ENCODE data around the gene RYR2.
A peak's percentile ranks its signal among the peaks of the same experiment; 100 is the strongest.

RYR2 gene

DNA sequence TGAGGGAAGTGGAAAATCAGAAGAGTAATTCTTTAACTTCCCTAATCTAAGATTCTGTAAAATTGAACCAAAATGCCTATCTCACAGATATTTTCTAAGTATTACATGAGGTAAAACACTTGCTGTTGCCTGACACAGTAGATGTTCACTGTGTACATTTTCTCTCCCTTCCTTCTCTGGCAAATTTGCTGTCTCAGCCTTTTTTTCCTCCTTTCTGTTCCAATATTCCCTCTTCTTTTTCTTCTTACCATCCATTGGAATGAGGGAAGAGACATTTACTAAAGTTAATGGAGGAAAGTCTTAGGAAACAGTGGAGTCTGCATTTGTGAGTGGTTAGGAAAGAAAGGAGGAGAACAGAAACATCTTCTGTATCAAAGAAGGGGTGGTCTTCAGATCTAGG lies 608.8 kb downstream of the RYR2 start:
- H3K4me3 ChIP-seq (ENCODE audit: low read length), result no peak overlapping the region
- DNase-seq (ENCODE audit: low read depth, low spot score), result no peak

DNA sequence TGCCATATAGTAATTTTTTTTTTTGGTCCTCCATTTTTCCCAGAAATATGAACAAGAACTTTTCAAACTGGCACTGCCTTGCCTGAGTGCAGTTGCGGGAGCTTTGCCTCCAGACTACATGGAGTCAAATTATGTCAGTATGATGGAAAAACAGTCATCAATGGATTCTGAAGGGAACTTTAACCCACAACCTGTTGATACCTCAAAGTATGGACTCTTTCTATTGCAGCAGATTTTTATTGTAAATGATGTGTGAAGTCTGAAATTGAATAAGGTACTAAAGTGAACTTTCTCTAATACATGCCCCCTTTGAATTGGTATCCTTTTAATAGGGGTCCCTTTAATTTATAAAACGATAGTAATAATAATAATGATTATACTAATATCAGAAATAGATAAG lies 613.8 kb downstream of the RYR2 start:
- no peak overlapping the region for H3K4me3 ChIP-seq (ENCODE audit: low read length)
- DNase-seq (ENCODE audit: low read depth, low spot score), result no peak

DNA sequence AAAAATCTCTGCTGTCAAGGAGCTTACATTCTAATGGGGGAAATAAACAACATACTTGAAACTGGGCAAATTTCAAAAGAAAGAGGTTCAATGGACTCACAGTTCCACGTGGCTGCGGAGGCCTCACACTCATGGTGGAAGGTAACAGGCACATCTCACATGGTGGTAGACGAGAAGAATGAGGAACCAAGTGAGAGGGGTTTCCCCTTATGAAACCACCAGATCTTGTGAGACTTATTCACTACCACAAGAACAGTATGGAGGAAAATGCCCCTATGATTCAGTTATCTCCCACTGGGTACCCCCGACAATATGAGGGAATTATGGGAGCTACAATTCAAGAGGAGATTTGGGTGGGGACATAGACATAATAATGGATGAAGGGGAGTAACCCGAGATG lies 622.4 kb downstream of the RYR2 start:
- H3K4me3 ChIP-seq (ENCODE audit: low read length), result no peak overlapping the region
- no peak for DNase-seq (ENCODE audit: low read depth, low spot score)

DNA sequence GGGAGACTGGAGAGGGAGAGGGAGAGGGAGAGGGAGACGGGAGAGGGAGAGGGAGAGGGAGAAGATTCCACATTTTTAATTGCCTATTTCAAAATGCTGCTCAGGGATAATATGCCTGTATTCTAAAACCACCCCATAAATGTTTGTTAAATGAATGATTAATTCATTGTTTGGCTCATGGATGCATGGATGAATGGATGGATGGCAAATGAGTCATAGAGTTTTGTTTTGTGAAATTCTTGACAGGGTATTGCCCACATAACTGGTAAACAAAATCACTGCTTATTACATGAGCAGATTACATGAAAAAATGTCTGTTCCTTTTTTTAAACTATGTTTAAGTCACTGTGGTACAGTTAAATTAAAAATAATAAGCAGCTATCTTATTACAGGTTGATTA lies 628.3 kb downstream of the RYR2 start:
- no peak for DNase-seq (ENCODE audit: low read depth, low spot score)
- H3K4me3 ChIP-seq (ENCODE audit: low read length), result no peak overlapping the region

DNA sequence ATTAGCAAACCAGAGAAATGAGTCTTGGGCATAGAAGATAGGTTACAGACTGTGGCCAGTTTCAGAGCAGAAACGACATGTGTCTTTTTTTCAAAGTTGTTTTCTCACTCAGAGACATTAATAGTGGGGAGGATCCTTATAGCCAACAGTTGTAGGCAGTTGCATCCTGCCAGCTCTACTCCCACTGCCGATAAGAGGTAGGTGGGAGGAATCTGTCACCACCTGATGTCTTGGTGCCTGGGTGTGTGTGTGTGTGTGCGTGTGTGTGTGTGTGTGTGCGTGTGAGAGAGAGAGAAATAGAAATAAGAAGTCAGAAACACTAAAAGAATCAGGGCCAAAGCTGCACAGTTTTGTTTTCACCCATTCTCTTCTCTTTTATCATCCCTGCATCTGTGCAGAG lies 629.3 kb downstream of the RYR2 start:
- no peak overlapping the region for H3K4me3 ChIP-seq (ENCODE audit: low read length)
- no peak for DNase-seq (ENCODE audit: low read depth, low spot score)

DNA sequence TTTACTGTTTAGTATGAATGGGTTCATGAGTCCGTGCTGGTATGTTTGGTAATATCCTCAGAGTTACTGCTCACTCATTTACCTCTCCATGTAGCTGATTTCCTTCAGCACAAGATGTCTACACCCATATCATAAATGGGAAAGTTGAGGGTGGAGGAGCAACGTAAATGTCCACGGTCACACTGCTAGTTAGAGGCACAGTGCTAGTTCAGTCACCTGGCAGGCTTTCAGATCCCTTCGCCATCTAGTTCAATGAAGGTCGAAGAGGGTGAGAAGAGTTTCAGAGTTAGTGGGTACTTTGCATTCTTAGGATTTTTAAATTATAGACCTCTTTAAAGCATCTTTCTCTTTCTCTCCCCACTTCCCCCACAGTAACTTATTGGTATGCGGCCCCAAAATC lies 630.0 kb downstream of the RYR2 start:
- H3K4me3 ChIP-seq (ENCODE audit: low read length), result no peak overlapping the region
- DNase-seq (ENCODE audit: low read depth, low spot score), result no peak

DNA sequence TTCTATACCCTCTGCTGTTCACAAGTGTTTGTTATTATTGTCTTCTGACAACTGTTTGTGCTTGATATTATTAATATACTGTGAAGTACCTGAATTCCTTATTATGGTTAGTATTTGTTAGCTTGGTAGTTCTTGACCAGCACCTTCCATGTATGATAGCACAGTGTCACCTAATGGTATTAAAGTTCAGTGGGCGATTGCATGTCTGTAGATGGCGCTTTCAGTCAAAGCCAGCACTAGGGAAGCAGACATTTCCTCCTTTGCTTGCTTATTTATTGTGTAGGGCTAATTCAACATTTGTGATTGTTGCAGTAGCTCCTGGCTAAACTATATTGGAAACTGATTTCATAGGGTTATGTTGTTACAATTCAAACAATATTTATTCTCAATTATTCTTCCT lies 630.8 kb downstream of the RYR2 start:
- no peak overlapping the region for H3K4me3 ChIP-seq (ENCODE audit: low read length)
- DNase-seq (ENCODE audit: low read depth, low spot score), result peak; percentile 7

DNA sequence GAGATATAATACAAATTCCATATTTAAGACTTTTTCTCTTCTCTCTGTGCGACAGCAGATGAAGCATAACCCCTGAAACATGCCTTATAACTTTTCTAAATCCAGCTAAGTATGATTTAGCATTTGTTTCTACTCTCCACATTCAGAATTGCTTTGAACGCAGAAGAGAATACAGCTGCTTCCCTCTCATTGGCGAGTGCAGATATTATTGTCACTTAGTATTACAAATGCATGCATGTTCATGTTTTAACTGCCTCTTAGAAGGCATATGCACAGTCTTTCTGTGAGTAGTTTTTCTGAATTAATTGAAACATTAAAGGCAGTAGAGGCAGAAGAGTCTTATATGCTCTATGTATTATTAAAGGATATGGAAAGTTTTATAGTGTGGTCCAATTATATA lies 631.6 kb downstream of the RYR2 start:
- DNase-seq (ENCODE audit: low read depth, low spot score), result no peak
- no peak overlapping the region for H3K4me3 ChIP-seq (ENCODE audit: low read length)

DNA sequence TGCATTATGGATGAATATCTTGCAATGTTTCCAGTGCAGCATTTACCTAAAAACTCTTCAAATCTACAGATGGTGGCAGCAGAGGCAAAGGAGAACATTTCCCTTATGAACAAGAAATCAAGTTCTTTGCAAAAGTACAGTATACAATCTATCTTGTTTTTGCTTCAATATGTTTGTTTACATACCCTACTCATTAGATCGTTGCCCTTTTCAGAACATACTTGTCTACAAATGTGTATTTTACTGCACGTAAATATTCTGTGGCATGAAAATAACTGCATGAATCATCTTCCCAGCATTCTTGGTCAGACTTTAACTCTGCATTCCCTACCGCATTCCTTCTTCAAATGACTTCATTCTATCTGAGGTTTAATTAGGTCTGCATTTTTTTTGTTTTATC lies 636.0 kb downstream of the RYR2 start:
- no peak overlapping the region for H3K4me3 ChIP-seq (ENCODE audit: low read length)
- no peak for DNase-seq (ENCODE audit: low read depth, low spot score)

DNA sequence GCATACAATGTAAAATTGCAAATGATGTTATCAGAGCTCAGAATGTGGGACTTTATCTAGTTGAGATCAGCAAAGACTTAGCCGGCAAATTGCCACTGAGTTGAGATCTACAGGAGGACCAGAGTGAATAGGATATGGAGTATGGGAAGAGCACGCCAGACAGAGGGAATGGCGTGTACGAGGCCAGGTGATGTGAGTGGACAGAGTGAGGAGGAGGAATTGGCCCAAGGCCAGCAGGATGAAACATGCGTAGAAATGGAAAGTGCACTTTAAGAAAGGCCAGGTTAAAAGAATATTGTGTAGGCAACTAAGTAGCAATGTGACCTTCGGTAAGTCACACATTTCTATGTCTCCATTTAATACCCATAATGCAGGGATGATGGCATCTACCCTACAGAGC lies 637.7 kb downstream of the RYR2 start:
- no peak for DNase-seq (ENCODE audit: low read depth, low spot score)
- no peak overlapping the region for H3K4me3 ChIP-seq (ENCODE audit: low read length)

DNA sequence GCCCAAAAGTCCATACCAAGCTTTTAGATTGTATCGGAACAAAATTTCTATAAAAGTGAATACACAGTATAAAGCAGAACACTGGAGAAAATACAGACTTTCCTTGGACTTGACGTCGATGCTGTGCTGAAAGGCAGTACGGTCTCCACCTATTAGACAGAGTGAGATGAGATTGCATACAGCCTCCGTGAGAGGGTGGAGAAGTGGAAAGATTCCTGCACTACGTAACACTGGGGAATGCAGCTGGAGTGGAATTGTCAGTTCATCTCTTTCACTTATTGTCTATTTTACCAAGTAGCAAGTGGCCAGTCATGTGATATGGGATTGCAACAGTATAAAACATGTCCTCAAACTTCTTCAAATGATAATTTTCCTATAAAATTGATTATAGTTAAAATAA lies 639.2 kb downstream of the RYR2 start:
- no peak for DNase-seq (ENCODE audit: low read depth, low spot score)
- H3K4me3 ChIP-seq (ENCODE audit: low read length), result no peak overlapping the region

DNA sequence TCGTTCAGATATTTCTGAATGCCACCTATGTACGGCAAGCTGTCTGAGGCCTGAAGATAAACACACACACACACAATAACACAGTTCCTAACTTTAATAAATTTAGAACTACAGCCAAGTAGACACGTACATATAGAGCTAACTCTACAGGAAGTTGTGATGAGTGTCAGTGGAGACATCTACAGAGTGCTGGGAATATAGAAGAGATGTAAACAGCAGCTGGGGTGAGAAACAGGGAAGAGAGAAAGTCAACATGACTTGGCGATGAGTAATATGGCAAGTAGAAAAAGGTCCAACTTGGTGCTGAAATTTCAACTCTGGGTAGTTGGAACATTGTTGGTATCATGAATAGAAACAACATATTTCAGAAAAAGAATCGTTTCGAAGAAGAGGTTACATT lies 642.3 kb downstream of the RYR2 start:
- DNase-seq (ENCODE audit: low read depth, low spot score), result no peak

DNA sequence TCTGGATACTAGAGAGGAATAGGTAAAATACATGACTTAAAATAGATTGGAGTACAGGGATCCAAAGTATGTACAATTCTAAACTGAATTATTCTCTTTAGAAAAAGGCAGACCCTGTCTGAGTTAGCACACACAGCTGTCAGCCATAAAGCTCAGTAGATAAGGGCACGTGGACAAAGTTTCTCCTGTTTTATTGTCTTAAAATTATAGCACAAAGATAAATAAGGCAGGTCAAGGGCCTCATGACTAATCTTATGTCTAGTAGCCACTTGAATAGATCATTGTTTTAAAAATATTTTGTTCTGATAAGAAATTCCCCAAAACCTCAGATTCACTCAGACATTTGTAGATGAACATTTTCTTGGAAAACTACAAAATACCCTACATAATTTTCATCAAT lies 643.6 kb downstream of the RYR2 start:
- DNase-seq (ENCODE audit: low read depth, low spot score), result no peak

More for the DNA sequence above, 642.3 kb downstream of the RYR2 start:
- H3K4me3 ChIP-seq (ENCODE audit: low read length), result no peak overlapping the region

DNA sequence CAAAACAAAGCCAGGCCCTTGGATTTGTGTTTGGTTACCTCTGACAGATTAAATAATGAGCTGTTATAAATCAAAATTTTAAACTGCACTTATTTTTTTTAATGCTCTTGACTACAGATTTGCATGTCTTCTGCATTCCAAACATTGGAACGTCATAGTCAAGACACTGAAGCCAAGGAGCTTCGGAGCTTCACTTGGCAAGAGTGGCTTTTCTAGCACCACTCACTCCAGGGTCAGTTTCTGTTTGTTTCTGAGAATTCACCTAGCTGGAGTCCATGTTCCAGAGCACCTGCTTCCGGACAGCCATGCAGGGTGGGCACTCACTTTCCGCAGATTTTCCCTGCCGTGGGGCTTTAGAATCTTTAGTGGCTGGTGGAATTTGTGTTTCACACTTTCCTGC lies 645.8 kb downstream of the RYR2 start:
- H3K4me3 ChIP-seq (ENCODE audit: low read length), result no peak overlapping the region

More for the DNA sequence above, 643.6 kb downstream of the RYR2 start:
- no peak overlapping the region for H3K4me3 ChIP-seq (ENCODE audit: low read length)

DNA sequence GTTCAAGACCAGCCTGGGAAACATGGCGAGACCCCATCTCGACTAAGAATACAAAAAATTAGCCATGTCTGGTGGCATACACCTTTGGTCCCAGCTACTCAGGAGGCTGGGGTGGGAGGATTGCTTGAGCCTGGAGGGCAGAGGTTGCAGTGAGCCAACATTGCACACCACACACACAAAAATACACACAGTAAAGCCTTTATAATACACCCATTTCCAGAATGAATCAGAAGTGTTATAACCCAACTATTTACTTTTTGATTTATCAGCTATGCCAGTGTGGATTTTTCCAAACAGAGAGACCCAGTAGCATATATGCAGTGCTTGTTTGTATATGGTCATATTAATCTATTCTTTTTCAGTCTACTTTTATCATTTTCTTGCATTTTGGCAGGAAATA lies 648.7 kb downstream of the RYR2 start:
- no peak for DNase-seq (ENCODE audit: low read depth, low spot score)
- no peak overlapping the region for H3K4me3 ChIP-seq (ENCODE audit: low read length)

More for the DNA sequence above, 645.8 kb downstream of the RYR2 start:
- no peak for DNase-seq (ENCODE audit: low read depth, low spot score)

DNA sequence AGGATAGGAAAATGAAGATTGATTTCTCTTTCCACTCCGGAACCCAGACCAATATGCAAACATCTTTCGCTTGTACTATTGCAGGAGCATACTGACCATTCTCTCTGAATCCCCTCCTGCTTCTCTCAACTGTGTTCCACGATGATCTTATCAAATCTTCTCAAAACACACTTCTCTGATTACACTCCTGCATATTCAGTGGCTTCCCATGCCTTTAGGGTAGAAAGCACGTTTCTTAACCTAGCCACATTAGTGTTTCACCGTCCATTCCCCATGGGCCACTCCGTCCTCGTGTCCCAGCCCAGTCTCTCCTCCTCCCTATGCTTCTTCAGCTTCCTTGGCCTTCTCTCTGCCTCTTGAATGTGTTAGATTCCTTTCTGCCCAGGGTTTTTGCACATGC lies 650.3 kb downstream of the RYR2 start:
- no peak for DNase-seq (ENCODE audit: low read depth, low spot score)
- H3K4me3 ChIP-seq (ENCODE audit: low read length), result no peak overlapping the region

DNA sequence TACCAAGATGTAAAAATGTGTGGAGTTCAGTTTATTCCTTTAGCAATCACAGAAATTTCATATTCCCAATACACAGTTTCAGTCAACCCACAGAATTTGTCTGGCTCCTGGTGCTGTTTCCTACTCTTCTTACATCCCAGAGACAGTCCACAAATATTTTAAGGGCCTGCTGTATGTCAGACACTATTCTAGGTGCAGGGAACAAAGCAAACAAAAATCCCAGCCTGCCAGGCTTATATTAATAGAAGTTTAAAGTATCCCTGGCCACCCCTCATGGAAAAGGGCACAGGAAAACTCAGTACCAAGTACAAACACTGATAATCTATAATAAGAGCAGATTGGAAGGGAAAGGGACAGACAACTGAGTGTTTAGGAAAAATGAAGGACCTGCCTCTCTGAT lies 653.9 kb downstream of the RYR2 start:
- H3K4me3 ChIP-seq (ENCODE audit: low read length), result no peak overlapping the region
- DNase-seq (ENCODE audit: low read depth, low spot score), result no peak

DNA sequence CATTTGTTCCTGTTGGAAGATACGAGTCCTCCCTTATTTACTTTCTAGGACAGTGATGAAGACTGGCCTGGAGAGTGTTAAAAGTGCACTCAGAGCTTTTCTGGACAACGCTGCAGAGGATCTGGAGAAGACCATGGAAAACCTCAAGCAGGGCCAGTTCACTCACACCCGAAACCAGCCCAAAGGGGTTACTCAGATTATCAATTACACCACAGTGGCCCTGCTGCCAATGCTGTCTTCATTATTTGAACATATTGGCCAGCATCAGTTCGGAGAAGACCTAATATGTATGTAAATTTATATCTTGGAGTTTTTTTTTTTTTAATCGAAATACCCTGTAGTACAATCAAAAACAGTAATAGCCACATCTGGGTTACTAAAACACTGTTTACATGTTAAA lies 658.2 kb downstream of the RYR2 start:
- no peak for DNase-seq (ENCODE audit: low read depth, low spot score)
- H3K4me3 ChIP-seq (ENCODE audit: low read length), result no peak overlapping the region

DNA sequence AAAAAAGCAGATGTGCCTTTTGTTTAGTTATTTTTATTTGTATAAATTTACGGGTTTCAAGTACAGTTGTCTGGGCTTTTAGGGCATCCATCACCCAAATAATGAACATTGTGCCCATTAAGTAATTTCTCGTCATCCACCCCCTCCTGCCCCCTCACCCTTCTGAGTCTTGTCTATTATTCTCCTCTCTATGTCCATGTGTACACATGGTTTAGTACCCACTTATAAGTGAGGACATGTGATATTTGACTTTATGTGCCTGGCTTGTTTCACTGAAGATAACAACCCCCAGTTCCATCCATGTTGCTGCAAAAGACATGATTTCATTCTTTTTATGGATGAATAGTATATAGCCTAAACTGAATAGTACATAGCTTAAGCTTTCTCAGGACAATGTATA lies 659.5 kb downstream of the RYR2 start:
- H3K4me3 ChIP-seq (ENCODE audit: low read length), result no peak overlapping the region
- DNase-seq (ENCODE audit: low read depth, low spot score), result no peak

DNA sequence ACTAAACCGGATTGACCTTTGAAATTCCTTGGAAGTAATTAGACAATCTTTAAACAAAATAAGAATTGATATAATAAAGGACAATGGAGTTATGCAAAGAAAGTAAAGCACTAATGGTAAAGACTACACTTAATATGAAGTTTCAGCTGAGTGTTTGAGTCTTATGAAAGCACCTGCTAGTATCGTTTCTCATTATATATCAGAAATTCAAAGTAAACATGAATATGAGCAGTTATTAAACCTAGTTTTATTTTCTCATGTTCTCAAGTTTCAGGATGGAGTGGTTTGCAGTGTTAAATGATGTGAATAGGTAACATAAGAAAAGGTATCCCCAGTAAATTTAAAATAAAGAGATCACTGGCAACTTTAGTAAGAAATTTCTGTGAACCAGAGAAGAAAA lies 660.2 kb downstream of the RYR2 start:
- no peak overlapping the region for H3K4me3 ChIP-seq (ENCODE audit: low read length)
- no peak for DNase-seq (ENCODE audit: low read depth, low spot score)

DNA sequence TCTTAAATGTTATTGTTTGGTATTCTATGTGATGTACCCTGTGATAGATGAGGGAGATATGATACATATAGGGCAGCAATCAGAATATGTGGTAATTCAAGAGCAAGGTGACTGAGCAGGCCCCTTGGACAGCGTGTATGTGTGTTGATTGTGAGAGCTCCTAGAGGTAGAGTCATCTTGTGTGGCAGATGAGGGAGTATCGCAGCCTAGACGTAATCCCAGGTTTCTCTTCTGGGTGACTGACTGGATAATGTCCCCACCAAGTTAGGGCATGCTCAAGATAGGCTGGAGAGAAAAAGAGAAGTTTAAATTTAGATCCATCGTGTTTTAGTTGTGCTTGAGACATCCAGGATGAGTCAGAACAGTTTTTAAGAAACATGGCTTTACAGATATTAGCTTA lies 663.5 kb downstream of the RYR2 start:
- no peak for DNase-seq (ENCODE audit: low read depth, low spot score)
- H3K4me3 ChIP-seq (ENCODE audit: low read length), result no peak overlapping the region

DNA sequence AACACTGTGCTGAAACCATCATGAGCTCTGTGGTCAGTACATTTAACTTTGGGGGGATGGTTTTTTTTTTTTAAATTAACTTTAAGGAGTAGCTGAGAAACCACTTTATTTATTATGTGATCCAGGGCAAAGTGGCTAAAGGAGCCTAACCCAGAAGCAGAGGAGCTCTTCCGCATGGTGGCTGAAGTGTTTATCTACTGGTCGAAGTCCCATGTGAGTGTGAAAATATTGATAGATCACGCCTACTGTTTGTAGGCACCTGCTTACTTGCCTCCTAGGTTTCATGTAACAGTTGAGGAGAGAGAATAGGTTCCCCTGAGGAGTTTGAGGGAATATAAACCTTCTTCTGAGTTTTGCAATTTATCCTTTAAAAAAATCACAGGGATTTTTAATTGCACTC lies 667.4 kb downstream of the RYR2 start:
- DNase-seq (ENCODE audit: low read depth, low spot score), result no peak
- no peak overlapping the region for H3K4me3 ChIP-seq (ENCODE audit: low read length)

Data from Jurkat, Clone E6-1 (cell line).